ENCODE data around the gene ST8SIA2. TPM values are rescaled to one million over a fixed set of nuclear protein-coding genes. Genes with fewer than 3 reads are reported as not detected.

The ST8SIA2 gene, protein sequence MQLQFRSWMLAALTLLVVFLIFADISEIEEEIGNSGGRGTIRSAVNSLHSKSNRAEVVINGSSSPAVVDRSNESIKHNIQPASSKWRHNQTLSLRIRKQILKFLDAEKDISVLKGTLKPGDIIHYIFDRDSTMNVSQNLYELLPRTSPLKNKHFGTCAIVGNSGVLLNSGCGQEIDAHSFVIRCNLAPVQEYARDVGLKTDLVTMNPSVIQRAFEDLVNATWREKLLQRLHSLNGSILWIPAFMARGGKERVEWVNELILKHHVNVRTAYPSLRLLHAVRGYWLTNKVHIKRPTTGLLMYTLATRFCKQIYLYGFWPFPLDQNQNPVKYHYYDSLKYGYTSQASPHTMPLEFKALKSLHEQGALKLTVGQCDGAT
- polyA plus RNA-seq (ENCODE audit: insufficient read length in 12 of 12), result 10 to 100 TPM in 10 of 12 donors, 1 to 10 TPM in 1, not detected in 1; 9.4 to 20.1 (median 15.1) TPM
- long read RNA-seq, donor 1, full-length matches to known transcripts, result 3 of 3 reads
- long read RNA-seq, donor 1, partial matches to known transcripts, result 0 of 3 reads
- long read RNA-seq, donor 1, other reads (novel, unspliced or antisense), result 0 of 3 reads
- long read RNA-seq, donor 2, full-length matches to known transcripts, result 3 of 3 reads
- long read RNA-seq, donor 2, partial matches to known transcripts, result 0 of 3 reads
- long read RNA-seq, donor 2, other reads (novel, unspliced or antisense), result 0 of 3 reads
- long read RNA-seq, donor 3, full-length matches to known transcripts, result 1 of 1 reads
- long read RNA-seq, donor 3, partial matches to known transcripts, result 0 of 1 reads
- long read RNA-seq, donor 3, other reads (novel, unspliced or antisense), result 0 of 1 reads
- long read RNA-seq, donor 4, full-length matches to known transcripts, result 1 of 1 reads
- long read RNA-seq, donor 4, partial matches to known transcripts, result 0 of 1 reads
- long read RNA-seq, donor 4, other reads (novel, unspliced or antisense), result 0 of 1 reads
- long read RNA-seq, donor 5, full-length matches to known transcripts, result 3 of 3 reads
- long read RNA-seq, donor 5, partial matches to known transcripts, result 0 of 3 reads
- long read RNA-seq, donor 5, other reads (novel, unspliced or antisense), result 0 of 3 reads
- long read RNA-seq, donor 6, full-length matches to known transcripts, result 2 of 2 reads
- long read RNA-seq, donor 6, partial matches to known transcripts, result 0 of 2 reads
- long read RNA-seq, donor 6, other reads (novel, unspliced or antisense), result 0 of 2 reads
- long read RNA-seq, donor 7, full-length matches to known transcripts, result 2 of 2 reads
- long read RNA-seq, donor 7, partial matches to known transcripts, result 0 of 2 reads
- long read RNA-seq, donor 7, other reads (novel, unspliced or antisense), result 0 of 2 reads
- long read RNA-seq, donor 8, full-length matches to known transcripts, result 4 of 4 reads
- long read RNA-seq, donor 8, partial matches to known transcripts, result 0 of 4 reads
- long read RNA-seq, donor 8, other reads (novel, unspliced or antisense), result 0 of 4 reads
- long read RNA-seq, donor 9, full-length matches to known transcripts, result 1 of 1 reads
- long read RNA-seq, donor 9, partial matches to known transcripts, result 0 of 1 reads
- long read RNA-seq, donor 9, other reads (novel, unspliced or antisense), result 0 of 1 reads
- long read RNA-seq, donor 10, full-length matches to known transcripts, result 5 of 5 reads
- long read RNA-seq, donor 10, partial matches to known transcripts, result 0 of 5 reads
- long read RNA-seq, donor 10, other reads (novel, unspliced or antisense), result 0 of 5 reads
- long read RNA-seq, donor 11, full-length matches to known transcripts, result 2 of 2 reads
- long read RNA-seq, donor 11, partial matches to known transcripts, result 0 of 2 reads
- long read RNA-seq, donor 11, other reads (novel, unspliced or antisense), result 0 of 2 reads

DNA sequence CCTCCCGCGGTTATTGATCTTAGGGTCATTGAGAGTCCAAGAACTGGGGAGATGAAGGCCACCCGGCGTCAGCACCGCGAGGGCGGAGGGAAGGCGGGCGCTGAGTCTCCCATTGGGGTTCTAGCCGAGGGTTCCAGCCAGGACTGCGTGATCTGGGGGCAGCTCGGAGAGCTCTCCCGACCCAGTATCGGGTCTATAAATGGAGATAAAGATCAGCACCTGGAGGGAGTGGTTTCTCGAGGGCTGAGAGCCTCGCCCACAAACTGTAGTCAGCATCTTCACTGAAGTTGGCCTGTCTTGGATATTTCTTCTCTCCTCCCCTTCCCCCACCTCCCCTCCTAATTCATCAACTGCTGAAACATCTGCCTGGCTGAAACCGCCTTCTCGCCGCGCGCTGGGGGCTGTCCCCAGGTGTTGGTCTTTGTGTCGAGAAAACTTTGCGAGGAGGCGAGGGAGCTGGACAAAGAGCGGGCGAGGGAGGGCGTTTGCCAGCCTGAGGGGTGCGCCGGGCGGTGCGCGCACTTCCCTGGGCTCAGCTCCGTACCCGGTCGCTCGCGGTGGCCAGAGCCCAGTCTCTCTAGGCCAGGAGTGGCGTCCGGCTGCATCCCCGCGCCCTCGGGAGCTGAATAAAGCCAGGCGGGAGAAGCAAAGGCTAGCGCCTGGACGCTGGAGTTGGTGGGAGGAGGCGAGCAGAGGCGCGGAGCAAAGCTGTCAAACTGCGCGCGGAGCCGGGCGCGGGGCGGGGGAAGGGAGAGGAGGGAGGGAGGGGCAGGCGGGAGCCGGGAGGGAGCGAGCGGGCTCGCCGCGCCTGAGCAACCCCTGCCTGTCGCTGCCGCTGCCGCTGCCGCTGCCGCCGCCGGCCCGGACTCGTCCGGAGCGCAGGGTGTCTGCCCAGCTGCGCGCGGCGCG, at the start of gene ST8SIA2:
Gene ST8SIA2 (plus strand): TSS at position 811 of the 909 bp plus-strand sequence. CDS start 184 bp downstream, outside the sequence.
- DNase-seq, result peak; percentile 74

DNA sequence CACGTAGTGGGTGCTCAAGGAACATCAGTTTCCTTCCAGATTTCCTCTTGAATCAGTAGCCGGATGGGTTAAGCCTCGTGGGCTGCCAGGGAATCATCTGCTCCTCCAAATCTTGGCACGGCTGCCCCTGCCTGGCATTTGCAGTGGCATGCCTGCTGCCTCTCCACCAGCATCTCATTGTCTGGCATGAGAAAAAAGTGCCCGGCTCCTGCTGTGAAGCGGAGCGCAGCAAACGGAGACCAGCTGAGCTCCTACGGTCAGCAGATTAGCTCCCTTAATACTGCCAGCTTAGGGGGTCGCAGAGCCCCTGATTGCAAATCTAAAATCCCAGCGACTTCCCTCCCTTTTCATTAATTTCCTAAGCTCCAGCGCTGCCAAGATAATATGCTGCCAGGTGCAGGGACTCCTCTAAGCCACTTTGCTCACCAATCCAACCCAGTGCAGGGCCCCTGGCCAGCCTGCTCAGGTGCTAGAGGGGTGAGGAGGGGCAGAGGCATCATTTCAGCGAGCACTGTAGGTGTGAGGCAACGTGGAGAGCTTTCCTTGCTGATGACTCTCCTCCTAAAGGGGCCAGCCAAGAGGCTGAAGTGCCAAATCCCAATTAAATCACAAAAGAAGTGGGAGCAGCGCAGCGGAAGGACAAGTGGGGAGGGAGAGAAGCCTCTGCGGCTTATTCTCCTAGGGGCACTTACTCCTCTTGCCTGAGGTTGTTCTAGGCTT, 49.6 kb upstream of the ST8SIA2 start:
- DNase-seq, result no peak

DNA sequence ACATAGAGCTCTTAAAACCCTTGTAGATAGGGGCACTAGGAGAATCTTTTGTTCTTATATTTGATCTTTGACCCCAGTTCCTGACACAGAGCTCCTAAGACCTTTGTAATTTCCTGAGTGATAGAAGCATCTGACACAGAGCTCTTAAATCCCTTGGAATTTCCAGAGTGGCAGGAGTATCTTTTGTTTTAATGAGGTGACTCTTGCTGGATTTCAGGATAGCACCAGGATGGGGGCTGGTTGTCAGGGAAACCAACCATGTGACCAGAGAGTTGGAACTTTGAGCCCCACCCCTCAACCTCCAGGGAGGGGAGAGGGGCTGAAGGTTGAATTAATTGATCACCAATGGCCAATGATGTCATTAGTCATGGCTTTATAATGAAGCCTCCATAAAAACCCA, 47.6 kb upstream of the ST8SIA2 start:
- DNase-seq, result no peak

DNA sequence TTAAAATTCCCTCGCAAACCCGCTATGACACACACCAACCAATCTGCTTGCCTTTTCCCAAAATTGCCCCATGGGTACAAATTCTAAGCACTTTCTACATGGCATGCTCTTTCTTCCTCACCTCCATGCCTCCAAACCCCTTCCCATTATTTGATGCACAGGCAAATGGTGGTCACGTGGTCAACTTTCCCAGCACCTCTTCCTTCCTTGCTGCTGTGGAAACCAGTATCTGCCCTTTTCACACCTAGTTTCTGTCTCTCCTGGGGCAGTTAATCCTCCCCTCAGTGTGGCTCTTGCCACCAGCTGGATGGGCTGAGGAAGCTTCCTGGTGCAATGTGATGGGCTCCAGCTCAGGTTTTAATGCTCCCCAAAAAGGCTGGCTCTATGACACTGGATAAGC, 38.4 kb upstream of the ST8SIA2 start:
- DNase-seq, result no peak

DNA sequence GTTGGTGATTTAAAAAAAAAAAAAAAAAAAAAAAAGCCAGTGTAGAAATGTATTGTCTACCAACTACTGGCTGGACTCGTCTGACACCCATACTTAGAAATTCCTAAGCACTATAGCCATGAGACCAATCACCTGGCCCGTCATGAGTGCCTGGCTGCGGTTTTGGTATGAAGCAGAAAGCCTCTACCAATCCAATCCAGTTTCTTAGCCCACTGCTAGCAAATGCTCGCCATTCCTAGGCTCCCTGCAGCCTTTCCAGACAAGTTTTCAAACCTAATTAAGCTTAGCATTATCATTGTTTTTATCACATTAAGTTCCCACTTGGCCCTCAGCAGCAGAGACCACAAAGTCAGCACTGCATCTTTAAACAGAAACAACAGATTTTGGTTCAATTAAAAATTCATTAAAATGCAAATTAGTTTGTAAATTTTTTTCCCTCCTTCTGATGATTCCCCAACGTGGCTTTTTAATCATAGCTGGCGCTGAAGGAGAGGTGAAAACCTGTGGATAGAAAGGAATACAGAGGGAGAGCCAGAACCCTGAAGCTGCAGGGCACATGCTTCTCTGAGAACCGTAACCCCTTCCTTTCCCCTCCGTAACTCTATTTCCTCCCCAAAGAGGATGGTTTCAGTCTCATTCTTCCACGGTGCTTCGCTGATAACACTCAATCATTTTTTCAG, 32.2 kb upstream of the ST8SIA2 start:
- DNase-seq, result no peak

DNA sequence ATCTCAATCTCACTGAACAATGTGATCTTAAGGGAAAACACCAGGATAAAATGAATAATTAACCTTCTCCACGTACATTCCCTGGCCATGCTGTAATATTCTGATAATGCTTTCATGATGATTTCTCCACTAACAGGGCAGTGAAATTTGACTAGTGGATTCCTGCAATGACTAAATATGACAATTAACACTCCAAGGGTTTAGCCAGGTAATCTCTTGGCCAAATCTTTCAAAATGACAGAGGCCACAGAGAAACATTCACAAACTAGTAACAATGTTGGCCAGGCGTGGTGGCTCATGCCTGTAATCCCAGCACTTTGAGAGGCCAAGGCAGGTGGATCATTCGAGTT, 31.7 kb upstream of the ST8SIA2 start:
- DNase-seq, result no peak

DNA sequence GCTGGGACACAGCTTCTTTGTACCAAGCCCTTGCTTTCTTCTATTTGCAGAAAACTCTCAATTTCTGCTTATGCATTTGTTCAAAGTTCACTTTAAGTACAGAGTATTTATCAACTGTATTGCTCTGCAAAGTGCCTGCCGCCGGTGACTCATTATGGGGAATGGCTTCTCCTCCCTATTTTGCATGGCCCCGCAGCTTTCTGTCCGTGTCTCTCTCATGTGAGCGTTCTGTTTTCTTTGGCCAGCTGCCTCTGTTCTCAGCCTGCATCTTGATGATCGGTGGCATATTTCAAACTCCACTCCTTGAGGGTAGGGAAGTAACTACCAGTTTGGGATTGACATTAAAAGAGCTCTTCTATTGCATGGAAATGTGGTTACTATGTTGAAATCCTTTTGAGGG, 28.6 kb upstream of the ST8SIA2 start:
- DNase-seq, result no peak

DNA sequence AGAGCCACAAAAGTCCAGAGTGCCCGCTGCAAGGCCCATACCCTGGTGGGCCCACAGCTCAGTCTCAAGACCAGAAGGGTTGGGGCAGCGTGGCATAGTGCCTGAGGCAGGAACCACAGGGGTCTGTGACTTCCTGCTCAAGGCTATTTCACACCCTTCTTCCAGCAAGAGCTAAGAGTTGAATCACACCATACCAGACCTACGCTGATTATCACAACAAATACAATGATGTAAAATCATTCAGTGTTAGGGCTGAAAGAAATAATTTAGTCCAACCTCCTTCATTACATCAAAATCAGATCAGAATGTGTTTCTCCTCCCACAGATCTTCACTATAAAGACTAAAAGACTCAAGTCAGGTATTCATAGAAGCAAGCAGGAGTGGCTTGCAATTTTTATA, 27.8 kb upstream of the ST8SIA2 start:
- no peak for DNase-seq

DNA sequence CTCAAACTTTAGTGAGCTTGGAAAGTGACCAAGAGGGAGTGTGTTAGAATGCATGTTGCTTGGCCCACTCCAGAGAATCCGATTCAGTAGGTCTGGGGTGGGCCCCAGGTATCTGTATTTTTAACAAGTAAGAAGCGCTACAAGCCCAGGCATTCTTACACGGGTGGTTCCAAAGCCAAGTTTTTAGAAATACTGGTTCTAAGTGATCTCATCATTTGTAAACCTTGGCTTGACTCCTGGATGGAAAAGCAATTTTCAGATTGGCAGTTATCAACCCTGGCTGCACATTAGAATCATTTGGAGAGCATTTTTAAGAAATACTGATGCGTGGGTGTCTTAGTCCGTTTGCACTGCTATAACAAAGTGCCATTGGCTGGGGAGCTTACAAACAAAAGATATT, 27.3 kb upstream of the ST8SIA2 start:
- DNase-seq, result peak; percentile 17

DNA sequence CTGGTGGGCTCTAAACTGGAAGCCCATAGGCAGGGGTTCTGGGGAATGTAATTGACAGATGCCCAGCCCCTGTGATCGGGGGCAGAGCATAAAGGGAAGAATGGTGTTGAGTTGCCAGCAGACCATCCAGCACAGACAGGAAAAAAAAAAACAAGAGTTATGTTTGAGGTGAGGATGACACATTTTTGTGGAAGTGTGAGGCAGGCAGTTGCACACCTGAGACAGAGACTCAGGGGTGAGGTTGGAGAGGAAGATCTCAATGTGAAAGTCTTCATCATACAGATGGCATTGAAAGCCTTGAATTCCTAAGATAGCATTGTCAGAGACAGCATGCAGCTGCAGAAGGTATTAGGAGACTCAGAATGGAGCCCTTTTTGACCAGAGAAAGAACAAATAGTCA, 18.6 kb upstream of the ST8SIA2 start:
- no peak for DNase-seq

DNA sequence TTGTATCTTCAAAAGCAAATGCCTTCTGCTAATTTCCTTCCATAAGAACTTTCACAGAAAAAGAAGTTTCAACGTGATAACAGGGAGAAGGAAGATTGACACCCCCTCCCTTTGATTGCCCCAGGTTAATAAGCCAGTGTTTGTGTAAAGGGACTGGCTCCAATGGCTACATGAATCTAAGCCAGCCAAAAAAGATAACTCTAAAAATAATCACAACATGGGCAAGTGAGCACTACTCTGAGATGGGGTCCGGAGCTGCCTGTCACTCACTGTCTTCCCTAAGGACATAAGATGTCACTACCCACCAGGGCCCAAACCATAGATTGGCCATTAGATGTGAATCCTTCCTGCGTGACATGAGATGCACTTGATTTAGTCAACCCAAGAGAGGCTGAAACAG, 17.6 kb upstream of the ST8SIA2 start:
- DNase-seq, result no peak

DNA sequence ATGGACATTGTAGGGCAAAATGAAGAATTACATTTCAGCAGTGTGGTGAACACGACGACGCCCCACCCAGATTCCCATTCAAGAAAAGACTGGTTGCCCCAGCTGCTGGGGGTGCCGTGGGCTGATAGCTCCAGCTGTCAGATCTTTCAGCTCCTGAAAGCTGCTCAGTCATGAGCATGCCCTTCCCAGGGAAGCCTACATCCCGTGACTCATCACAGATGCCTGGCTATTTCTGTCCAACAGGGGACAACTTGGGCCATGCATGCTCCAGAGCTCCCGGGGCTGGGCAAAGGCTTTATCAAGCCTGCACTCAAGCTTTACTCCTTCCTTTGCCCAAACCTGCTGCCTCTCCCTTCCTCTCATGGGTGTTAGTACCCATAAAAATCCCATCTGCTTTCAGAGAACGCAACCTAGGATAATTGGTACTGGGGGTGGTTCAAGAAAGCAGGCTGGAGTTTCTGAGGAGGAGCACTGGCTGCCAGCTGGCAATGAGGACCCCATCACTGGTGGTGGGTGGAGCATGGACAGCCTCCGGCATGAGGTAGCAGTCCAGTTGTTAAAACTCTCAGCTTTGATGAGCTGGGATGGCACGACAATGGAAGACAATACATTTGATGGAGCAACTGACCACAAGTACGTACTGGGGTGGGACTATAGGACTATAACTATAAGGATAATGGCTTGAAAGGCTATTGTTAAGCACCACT, 16.4 kb upstream of the ST8SIA2 start:
- DNase-seq, result no peak

DNA sequence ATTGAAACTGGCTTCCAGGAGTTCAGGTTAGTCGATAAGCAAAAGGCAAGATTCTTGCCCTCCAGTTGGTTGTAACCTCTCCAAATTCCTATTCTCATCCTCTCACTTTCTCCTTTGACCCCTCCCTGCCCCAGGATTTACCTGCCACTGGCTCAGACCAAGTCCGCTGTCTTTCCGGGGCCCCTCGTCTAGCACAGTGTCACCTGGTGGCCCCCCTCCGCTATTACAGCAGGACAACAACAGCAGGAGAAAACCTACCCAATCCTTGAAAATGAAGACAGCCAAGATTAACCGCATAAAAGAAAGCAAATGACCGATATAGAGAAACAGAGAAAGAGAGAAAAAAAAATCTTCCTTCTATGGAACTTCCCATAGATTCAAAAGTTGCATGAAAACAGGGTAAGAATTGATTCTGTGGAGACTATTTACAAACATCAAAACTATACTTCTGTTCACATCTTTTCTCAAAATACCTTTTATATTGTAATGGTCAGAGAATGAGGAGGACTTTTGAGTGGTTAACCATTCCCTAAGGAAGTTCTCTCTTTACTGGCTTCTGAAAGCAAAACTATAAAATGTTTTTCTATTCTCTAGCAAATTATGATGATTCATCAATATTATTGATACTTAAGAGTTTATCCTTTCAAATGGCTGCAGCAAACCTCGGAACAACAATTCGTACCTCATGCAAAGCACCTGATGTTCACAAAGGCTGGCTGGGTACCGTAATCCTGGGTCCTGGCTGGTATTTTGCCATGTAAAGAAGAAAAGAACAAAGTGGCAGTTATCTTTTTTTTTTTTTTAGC, 10.0 kb upstream of the ST8SIA2 start:
- no peak for DNase-seq

DNA sequence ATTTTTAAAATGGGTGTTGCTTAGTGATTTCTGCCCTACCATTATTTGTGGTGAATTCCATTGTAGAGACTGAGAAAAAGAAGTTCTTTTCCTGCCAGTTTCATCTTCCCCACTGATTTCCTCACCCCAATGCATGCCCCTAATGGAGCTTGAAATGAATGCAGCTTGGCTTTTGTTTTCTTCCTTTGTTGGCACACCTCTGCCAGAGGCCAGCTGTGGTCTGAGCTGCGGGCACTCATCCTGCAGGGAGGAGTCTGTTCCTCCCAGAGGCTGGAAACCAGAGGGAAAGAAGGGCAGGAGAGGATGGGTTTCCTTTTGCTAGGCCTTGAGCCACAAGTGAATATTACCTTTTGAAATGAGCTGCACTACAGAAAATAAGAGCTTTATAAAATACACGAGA, 9.3 kb upstream of the ST8SIA2 start:
- DNase-seq, result no peak

DNA sequence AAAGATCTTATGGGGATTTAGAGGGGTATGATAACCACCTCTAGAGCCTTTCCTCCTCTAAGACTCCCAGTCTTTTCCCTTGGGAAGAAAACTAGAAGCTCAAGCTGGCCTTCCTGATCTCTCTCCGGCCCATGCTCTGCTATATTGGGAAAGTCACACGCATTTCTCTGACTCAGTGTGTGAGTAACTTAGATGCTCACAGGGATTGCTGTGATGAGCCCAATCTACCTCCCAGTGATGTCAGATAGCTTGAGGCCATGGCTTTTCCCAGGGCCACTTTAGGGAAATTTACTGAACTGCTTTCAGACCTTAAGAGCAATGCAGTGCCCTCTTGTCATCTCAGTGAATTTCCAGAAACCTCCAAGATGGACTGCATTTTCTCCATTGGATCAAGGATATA, 8.6 kb upstream of the ST8SIA2 start:
- DNase-seq, result no peak

DNA sequence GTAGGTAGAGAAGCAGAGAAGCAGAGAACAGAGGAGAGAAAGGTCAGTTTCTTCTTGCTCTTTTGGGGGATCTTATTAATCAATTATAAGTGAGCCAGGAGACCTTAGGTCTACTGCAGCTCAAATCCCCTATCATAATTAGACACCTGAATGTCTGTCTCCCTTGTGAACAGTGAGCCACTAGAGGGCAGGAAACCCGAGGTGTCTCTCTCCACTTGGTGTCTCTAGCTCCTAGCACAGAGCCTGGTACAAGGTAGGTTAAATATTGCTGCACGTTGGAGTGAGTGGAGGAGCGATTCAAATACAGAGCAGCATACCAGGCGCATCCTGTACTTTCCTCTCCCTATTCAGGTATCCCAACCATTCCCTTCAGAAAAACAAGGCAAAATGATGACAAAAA, 2.0 kb upstream of the ST8SIA2 start:
- DNase-seq, result no peak

DNA sequence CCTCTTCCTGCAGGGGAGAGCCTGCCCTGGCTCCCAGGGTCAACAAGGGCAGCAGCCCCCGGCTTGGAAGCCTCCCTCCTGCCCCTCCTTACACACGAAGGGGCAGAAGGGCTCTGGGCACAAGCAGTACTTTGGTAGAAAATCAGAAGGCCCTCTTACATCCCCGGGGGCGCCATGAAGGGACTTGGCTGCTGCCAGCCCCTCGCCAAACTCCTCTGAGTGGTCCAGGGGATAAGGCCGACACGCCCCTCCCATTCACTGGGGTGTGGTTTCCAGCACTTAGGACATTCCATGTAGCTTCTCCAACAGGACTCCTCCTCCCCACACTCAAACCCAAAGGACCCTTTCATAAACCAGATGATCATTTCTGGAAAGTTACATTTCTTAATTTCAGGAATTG, 1.2 kb upstream of the ST8SIA2 start:
- peak; percentile 13 for DNase-seq

Data from muscle of arm (tissue), 14 donors.